GM23338 (cell line): ENCODE results near the gene RELCH. TPM values are rescaled to one million over a fixed set of nuclear protein-coding genes. Genes with fewer than 3 reads are reported as not detected.
A peak's percentile ranks its signal among the peaks of the same experiment; 100 is the strongest.

Experiments used
- ATAC-seq: fragments of 200-7000 bp; cut with Tn5 transposase; 3 replicates; pipeline ENCODE4 v1.9.1; 2020
- DNase-seq: peaks from one replicate; pipeline ENCODE4 v3.0.0-alpha.2; 2015; ENCODE audit warnings: low spot score
- H2AFZ ChIP-seq: fragments of 200-600 bp; sonication (generic); 2 replicates; pipeline ENCODE4 v1.8.0; 2016; ENCODE audit warnings: antibody characterized with exemption, mild to moderate bottlenecking, moderate library complexity
- H3F3A ChIP-seq: fragments of 200-600 bp; sonication (generic); replicated peaks from 2 replicates; pipeline ENCODE4 v1.8.0; 2017; ENCODE audit warnings: antibody characterized with exemption, mixed run types, low read depth
- H3K27ac ChIP-seq: fragments of 200-600 bp; sonication (generic); 2 replicates; pipeline ENCODE4 v1.6.1; 2016; ENCODE audit warnings: low read depth
- H3K27me3 ChIP-seq: fragments of 200-600 bp; sonication (generic); 2 replicates; pipeline ENCODE4 v1.8.0; 2016; ENCODE audit warnings: mild to moderate bottlenecking, mixed run types, moderate library complexity; ENCODE audit not compliant: insufficient read depth
- H3K36me3 ChIP-seq: fragments of 200-600 bp; sonication (generic); 2 replicates; pipeline ENCODE4 v1.8.0; 2016; ENCODE audit warnings: mild to moderate bottlenecking; ENCODE audit not compliant: insufficient read depth
- H3K4me1 ChIP-seq: fragments of 200-600 bp; sonication (generic); 2 replicates; pipeline ENCODE4 v1.8.0; 2016; ENCODE audit warnings: mild to moderate bottlenecking, moderate library complexity; ENCODE audit not compliant: insufficient read depth
- H3K4me2 ChIP-seq: fragments of 200-600 bp; sonication (generic); 2 replicates; pipeline ENCODE4 v1.7.1; 2017; ENCODE audit warnings: mixed run types
- H3K4me3 ChIP-seq: fragments of 200-600 bp; sonication (generic); 2 replicates; pipeline ENCODE4 v1.6.1; 2016; ENCODE audit warnings: mixed run types
- H3K79me2 ChIP-seq: fragments of 200-600 bp; sonication (generic); replicated peaks from 2 replicates; pipeline ENCODE4 v1.8.0; 2017; ENCODE audit warnings: mild to moderate bottlenecking; ENCODE audit not compliant: insufficient read depth
- H3K9me2 ChIP-seq: fragments of 200-600 bp; sonication (generic); 2 replicates; pipeline ENCODE4 v1.8.0; 2017; ENCODE audit not compliant: insufficient read depth
- H4K20me1 ChIP-seq: fragments of 200-600 bp; sonication (generic); replicated peaks from 2 replicates; pipeline ENCODE4 v1.8.0; 2017; ENCODE audit warnings: mild to moderate bottlenecking; ENCODE audit not compliant: insufficient read depth
- H3K27ac Mint-ChIP-seq: 2 replicates; pipeline ENCODE4 v1.8.0; 2020; ENCODE audit warnings: inconsistent platforms, mild to moderate bottlenecking, moderate library complexity, mixed read lengths
- H3K27me3 Mint-ChIP-seq: 3 replicates; pipeline ENCODE4 v1.8.0; 2022; ENCODE audit warnings: low read depth, mild to moderate bottlenecking, moderate library complexity, mixed read lengths, inconsistent platforms; ENCODE audit not compliant: insufficient read depth, poor library complexity
- H3K36me3 Mint-ChIP-seq: 3 replicates; pipeline ENCODE4 v1.8.0; 2021; ENCODE audit warnings: low read depth, mild to moderate bottlenecking, inconsistent platforms, moderate library complexity, mixed read lengths
- H3K4me1 Mint-ChIP-seq: 3 replicates; pipeline ENCODE4 v1.8.0; 2020; ENCODE audit warnings: mild to moderate bottlenecking, inconsistent platforms, mixed read lengths
- H3K4me3 Mint-ChIP-seq: 3 replicates; pipeline ENCODE4 v1.8.0; 2021; ENCODE audit warnings: moderate library complexity, mild to moderate bottlenecking, inconsistent platforms, mixed read lengths
- H3K9me3 Mint-ChIP-seq: 3 replicates; pipeline ENCODE4 v1.8.0; 2020; ENCODE audit warnings: moderate library complexity, mild to moderate bottlenecking, inconsistent platforms, mixed read lengths
- CREB1 ChIP-seq: fragments of 250-450 bp; sonication (Bioruptor Pico); IDR thresholded peaks from 2 replicates; pipeline ENCODE4 v1.5.0; 2020; ENCODE audit warnings: low read depth, mild to moderate bottlenecking, moderate library complexity
- EZH2 ChIP-seq: fragments of 200-600 bp; sonication (generic); IDR thresholded peaks from one replicate; pipeline ENCODE4 v1.8.0; 2017; ENCODE audit warnings: antibody characterized with exemption, mild to moderate bottlenecking, low read depth; ENCODE audit not compliant: unreplicated experiment
- EZH2phosphoT487 ChIP-seq: fragments of 200-600 bp; sonication (generic); IDR thresholded peaks from one replicate; pipeline ENCODE4 v1.8.1; 2018; ENCODE audit warnings: antibody characterized with exemption; ENCODE audit not compliant: unreplicated experiment
- JUNB ChIP-seq: IDR thresholded peaks from one replicate; pipeline ENCODE4 v1.6.1; 2016; ENCODE audit warnings: antibody characterized with exemption; ENCODE audit not compliant: unreplicated experiment
- NANOG ChIP-seq: IDR thresholded peaks from 2 replicates; pipeline ENCODE4 v1.6.1; 2016; ENCODE audit warnings: antibody characterized with exemption, borderline replicate concordance
- POLR2AphosphoS5 ChIP-seq: IDR thresholded peaks from 2 replicates; pipeline ENCODE4 v1.6.1; 2016; ENCODE audit warnings: antibody characterized with exemption, low read depth
- STAT1 ChIP-seq: IDR thresholded peaks from one replicate; pipeline ENCODE4 v1.6.1; 2016; ENCODE audit warnings: antibody characterized with exemption; ENCODE audit not compliant: unreplicated experiment
- ZNF114 ChIP-seq: fragments of 250-450 bp; sonication (Bioruptor Pico); IDR thresholded peaks from 2 replicates; pipeline ENCODE4 v1.5.0; 2020; ENCODE audit warnings: mild to moderate bottlenecking, moderate library complexity
- ZNF331 ChIP-seq: fragments of 250-450 bp; sonication (Bioruptor Pico); IDR thresholded peaks from 2 replicates; pipeline ENCODE4 v1.5.0; 2020; ENCODE audit warnings: low read depth, mild to moderate bottlenecking, moderate library complexity
- polyA plus RNA-seq: library from polyadenylated mRNA; unstranded; fragments of >200 nt; fragmentation: Nextera tagmentation; extraction: Ambion mirVana; gene quantifications from 2 replicates; pipeline ENCODE4 v1.2.1, GENCODE V29; 2016
- total RNA-seq: library from RNA; depleted of rRNA; stranded (reverse); fragments of >200 nt; shearing (Covaris generic); gene quantifications from 2 replicates; pipeline ENCODE4 v1.2.3, GENCODE V29; 2014
- TF ChIP-seq, protein P1 (sequence below), 2 experiments: fragments of 200-600 bp in 1 of 2; sonication (generic) in 1 of 2; conservative IDR thresholded peaks; 2 replicates each; pipeline versions ENCODE4 v1.5.1 to v1.6.1; 2016 to 2017; ENCODE audit warnings: antibody characterized with exemption in 2 of 2, low read depth in 2 of 2, mild to moderate bottlenecking in 2 of 2, moderate library complexity in 1 of 2
- TF ChIP-seq, protein P2 (sequence below): IDR thresholded peaks from 2 replicates; pipeline ENCODE4 v1.6.1; 2016; ENCODE audit warnings: antibody characterized with exemption
- TF ChIP-seq, protein P3 (sequence below): IDR thresholded peaks from one replicate; pipeline ENCODE4 v1.6.1; 2018; ENCODE audit warnings: antibody characterized with exemption; ENCODE audit not compliant: unreplicated experiment
- TF ChIP-seq, protein P4 (sequence below): fragments of 250-450 bp; sonication (Bioruptor Pico); IDR thresholded peaks from 2 replicates; pipeline ENCODE4 v1.5.0; 2020; ENCODE audit warnings: mild to moderate bottlenecking, moderate library complexity

The RELCH gene
- total and polyA plus RNA-seq, 2 experiments from 2014 or later, result 8.8 to 56.4 TPM

DNA sequence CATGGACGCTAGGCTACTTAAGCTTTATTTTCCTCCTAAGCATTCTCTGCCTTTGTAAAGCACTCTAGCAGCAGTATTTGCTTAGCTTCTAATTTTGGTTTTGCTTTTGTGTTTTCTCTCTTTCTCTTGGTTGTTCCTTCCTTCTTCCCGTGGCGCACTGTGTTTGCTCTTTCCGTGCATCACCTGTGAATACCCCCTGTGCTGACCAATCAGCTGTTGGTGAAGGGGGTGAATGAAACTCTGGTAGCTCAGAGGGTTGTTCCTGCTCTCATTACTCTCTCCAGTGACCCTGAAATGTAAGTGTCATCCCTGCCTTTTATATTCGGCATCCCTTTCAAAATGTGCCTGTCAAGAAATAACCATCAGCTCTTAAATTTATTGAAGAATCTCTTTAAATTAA lies 92.5 kb downstream of the RELCH start:
- DNase-seq (peak; percentile 8), ATAC-seq (peak; percentile 89)
- Histone ChIP-seq H3K79me2 (no peaks in the 10 kb centered on the region), H3K36me3 (no peaks in the 10 kb centered on the region; the same call in 1 of the 2 replicates), H3K27ac (no peak overlapping the region), H3K4me1 (no peaks in the 10 kb centered on the region), H2AFZ (no peak overlapping the region), H4K20me1 (no peaks in the 10 kb centered on the region), H3K4me2 (no peak overlapping the region), H3F3A (no peaks in the 10 kb centered on the region), H3K4me3 (no peak overlapping the region), H3K27me3 (no peaks in the 10 kb centered on the region), H3K9me2 (no peaks in the 10 kb centered on the region)
- peak overlapping the region; percentile 29; the same call in 1 of the 2 replicates for H3K27ac Mint-ChIP-seq
- no peaks in the 10 kb centered on the region for H3K9me3 Mint-ChIP-seq
- H3K4me1 Mint-ChIP-seq, result peaks cover 5% of the 10 kb centered on the region; the same call in 2 of the 3 replicates
- TF ChIP-seq CREB1 (CRISPR knock-in tag), result no peak
- TF ChIP-seq POLR2AphosphoS5, result no peak
- TF ChIP-seq, protein P1, sequence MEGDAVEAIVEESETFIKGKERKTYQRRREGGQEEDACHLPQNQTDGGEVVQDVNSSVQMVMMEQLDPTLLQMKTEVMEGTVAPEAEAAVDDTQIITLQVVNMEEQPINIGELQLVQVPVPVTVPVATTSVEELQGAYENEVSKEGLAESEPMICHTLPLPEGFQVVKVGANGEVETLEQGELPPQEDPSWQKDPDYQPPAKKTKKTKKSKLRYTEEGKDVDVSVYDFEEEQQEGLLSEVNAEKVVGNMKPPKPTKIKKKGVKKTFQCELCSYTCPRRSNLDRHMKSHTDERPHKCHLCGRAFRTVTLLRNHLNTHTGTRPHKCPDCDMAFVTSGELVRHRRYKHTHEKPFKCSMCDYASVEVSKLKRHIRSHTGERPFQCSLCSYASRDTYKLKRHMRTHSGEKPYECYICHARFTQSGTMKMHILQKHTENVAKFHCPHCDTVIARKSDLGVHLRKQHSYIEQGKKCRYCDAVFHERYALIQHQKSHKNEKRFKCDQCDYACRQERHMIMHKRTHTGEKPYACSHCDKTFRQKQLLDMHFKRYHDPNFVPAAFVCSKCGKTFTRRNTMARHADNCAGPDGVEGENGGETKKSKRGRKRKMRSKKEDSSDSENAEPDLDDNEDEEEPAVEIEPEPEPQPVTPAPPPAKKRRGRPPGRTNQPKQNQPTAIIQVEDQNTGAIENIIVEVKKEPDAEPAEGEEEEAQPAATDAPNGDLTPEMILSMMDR (conservative IDR thresholded peaks at IDR 0.05; ENCODE audit: low read depth in 2 of 2), result no peak
- TF ChIP-seq NANOG, result no peak
- no peak for TF ChIP-seq ZNF114 (CRISPR knock-in tag)
- no peak for TF ChIP-seq JUNB
- no peak for TF ChIP-seq STAT1
- TF ChIP-seq, protein P2, sequence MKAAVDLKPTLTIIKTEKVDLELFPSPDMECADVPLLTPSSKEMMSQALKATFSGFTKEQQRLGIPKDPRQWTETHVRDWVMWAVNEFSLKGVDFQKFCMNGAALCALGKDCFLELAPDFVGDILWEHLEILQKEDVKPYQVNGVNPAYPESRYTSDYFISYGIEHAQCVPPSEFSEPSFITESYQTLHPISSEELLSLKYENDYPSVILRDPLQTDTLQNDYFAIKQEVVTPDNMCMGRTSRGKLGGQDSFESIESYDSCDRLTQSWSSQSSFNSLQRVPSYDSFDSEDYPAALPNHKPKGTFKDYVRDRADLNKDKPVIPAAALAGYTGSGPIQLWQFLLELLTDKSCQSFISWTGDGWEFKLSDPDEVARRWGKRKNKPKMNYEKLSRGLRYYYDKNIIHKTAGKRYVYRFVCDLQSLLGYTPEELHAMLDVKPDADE, result no peak
- TF ChIP-seq, protein P3, sequence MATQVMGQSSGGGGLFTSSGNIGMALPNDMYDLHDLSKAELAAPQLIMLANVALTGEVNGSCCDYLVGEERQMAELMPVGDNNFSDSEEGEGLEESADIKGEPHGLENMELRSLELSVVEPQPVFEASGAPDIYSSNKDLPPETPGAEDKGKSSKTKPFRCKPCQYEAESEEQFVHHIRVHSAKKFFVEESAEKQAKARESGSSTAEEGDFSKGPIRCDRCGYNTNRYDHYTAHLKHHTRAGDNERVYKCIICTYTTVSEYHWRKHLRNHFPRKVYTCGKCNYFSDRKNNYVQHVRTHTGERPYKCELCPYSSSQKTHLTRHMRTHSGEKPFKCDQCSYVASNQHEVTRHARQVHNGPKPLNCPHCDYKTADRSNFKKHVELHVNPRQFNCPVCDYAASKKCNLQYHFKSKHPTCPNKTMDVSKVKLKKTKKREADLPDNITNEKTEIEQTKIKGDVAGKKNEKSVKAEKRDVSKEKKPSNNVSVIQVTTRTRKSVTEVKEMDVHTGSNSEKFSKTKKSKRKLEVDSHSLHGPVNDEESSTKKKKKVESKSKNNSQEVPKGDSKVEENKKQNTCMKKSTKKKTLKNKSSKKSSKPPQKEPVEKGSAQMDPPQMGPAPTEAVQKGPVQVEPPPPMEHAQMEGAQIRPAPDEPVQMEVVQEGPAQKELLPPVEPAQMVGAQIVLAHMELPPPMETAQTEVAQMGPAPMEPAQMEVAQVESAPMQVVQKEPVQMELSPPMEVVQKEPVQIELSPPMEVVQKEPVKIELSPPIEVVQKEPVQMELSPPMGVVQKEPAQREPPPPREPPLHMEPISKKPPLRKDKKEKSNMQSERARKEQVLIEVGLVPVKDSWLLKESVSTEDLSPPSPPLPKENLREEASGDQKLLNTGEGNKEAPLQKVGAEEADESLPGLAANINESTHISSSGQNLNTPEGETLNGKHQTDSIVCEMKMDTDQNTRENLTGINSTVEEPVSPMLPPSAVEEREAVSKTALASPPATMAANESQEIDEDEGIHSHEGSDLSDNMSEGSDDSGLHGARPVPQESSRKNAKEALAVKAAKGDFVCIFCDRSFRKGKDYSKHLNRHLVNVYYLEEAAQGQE, result no peak
- TF ChIP-seq EZH2phosphoT487, result no peak
- TF ChIP-seq, protein P4, sequence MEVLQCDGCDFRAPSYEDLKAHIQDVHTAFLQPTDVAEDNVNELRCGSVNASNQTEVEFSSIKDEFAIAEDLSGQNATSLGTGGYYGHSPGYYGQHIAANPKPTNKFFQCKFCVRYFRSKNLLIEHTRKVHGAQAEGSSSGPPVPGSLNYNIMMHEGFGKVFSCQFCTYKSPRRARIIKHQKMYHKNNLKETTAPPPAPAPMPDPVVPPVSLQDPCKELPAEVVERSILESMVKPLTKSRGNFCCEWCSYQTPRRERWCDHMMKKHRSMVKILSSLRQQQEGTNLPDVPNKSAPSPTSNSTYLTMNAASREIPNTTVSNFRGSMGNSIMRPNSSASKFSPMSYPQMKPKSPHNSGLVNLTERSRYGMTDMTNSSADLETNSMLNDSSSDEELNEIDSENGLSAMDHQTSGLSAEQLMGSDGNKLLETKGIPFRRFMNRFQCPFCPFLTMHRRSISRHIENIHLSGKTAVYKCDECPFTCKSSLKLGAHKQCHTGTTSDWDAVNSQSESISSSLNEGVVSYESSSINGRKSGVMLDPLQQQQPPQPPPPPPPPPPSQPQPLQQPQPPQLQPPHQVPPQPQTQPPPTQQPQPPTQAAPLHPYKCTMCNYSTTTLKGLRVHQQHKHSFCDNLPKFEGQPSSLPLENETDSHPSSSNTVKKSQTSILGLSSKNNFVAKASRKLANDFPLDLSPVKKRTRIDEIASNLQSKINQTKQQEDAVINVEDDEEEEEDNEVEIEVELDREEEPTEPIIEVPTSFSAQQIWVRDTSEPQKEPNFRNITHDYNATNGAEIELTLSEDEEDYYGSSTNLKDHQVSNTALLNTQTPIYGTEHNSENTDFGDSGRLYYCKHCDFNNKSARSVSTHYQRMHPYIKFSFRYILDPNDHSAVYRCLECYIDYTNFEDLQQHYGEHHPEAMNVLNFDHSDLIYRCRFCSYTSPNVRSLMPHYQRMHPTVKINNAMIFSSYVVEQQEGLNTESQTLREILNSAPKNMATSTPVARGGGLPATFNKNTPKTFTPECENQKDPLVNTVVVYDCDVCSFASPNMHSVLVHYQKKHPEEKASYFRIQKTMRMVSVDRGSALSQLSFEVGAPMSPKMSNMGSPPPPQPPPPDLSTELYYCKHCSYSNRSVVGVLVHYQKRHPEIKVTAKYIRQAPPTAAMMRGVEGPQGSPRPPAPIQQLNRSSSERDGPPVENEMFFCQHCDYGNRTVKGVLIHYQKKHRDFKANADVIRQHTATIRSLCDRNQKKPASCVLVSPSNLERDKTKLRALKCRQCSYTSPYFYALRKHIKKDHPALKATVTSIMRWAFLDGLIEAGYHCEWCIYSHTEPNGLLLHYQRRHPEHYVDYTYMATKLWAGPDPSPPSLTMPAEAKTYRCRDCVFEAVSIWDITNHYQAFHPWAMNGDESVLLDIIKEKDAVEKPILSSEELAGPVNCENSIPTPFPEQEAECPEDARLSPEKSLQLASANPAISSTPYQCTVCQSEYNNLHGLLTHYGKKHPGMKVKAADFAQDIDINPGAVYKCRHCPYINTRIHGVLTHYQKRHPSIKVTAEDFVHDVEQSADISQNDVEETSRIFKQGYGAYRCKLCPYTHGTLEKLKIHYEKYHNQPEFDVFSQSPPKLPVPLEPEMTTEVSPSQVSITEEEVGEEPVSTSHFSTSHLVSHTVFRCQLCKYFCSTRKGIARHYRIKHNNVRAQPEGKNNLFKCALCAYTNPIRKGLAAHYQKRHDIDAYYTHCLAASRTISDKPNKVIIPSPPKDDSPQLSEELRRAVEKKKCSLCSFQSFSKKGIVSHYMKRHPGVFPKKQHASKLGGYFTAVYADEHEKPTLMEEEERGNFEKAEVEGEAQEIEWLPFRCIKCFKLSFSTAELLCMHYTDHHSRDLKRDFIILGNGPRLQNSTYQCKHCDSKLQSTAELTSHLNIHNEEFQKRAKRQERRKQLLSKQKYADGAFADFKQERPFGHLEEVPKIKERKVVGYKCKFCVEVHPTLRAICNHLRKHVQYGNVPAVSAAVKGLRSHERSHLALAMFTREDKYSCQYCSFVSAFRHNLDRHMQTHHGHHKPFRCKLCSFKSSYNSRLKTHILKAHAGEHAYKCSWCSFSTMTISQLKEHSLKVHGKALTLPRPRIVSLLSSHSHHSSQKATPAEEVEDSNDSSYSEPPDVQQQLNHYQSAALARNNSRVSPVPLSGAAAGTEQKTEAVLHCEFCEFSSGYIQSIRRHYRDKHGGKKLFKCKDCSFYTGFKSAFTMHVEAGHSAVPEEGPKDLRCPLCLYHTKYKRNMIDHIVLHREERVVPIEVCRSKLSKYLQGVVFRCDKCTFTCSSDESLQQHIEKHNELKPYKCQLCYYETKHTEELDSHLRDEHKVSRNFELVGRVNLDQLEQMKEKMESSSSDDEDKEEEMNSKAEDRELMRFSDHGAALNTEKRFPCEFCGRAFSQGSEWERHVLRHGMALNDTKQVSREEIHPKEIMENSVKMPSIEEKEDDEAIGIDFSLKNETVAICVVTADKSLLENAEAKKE (CRISPR knock-in tag), result no peak
- no peak for TF ChIP-seq ZNF331 (CRISPR knock-in tag)
- no peak for TF ChIP-seq EZH2
- no peak overlapping the region for H3K4me3 Mint-ChIP-seq
- peaks cover 14% of the 10 kb centered on the region; the same call in 2 of the 3 replicates for H3K36me3 Mint-ChIP-seq
- no peaks in the 10 kb centered on the region for H3K27me3 Mint-ChIP-seq
